HG03196 (cell line): ENCODE measurements around the gene MMS19.
"Not testable (repeated sequence)": the region's sequence is repeated elsewhere in the genome, so short reads cannot be mapped to it uniquely, and the experiment has no call there.

Experiments
- ATAC-seq: cut with Tn5 transposase; IDR thresholded peaks from one replicate; pipeline ENCODE4 v1.9.1; 2021; ENCODE audit not compliant: unreplicated experiment

Gene MMS19

GRCh38 chr10:97468781-97469180 is 29.4 kb downstream of the MMS19 start:
- ATAC-seq = not testable (repeated sequence)

GRCh38 chr10:97468162-97468561 is 30.1 kb downstream of the MMS19 start:
- ATAC-seq = no peak

GRCh38 chr10:97466755-97467154 is 31.5 kb downstream of the MMS19 start:
- ATAC-seq = no peak

GRCh38 chr10:97465982-97466381 is 32.2 kb downstream of the MMS19 start:
- ATAC-seq = no peak

- ATAC-seq = no peak
These were observed 34.0 kb downstream of the MMS19 start for GRCh38 chr10:97464226-97464625.

- no peak for ATAC-seq
These were observed 34.7 kb downstream of the MMS19 start for GRCh38 chr10:97463363-97464132.

GRCh38 chr10:97462309-97462708 is 35.9 kb downstream of the MMS19 start:
- ATAC-seq = no peak

GRCh38 chr10:97459933-97460332 is 38.3 kb downstream of the MMS19 start:
- ATAC-seq = no peak

GRCh38 chr10:97459111-97459510 is 39.1 kb downstream of the MMS19 start:
- no peak for ATAC-seq

GRCh38 chr10:97456686-97457065 is 41.5 kb downstream of the MMS19 start:
- no peak for ATAC-seq

- no peak for ATAC-seq
These were observed 42.1 kb downstream of the MMS19 start for GRCh38 chr10:97456034-97456685.

- ATAC-seq = no peak
These were observed 43.7 kb downstream of the MMS19 start for GRCh38 chr10:97454330-97455036.

GRCh38 chr10:97452352-97452751 is 45.9 kb downstream of the MMS19 start:
- no peak for ATAC-seq

GRCh38 chr10:97451605-97452004 is 46.6 kb downstream of the MMS19 start:
- ATAC-seq = no peak

GRCh38 chr10:97450828-97451227 is 47.4 kb downstream of the MMS19 start:
- no peak for ATAC-seq

- peak; percentile 93 for ATAC-seq
These were observed 52.2 kb downstream of the MMS19 start, which contains the start of the genes EXOSC1 and ZDHHC16 for GRCh38 chr10:97445722-97446639. EXOSC1 (minus strand) TSS chr10:97446006; CDS start chr10:97445985, 21 bp downstream. ZDHHC16 (plus strand) TSS chr10:97446175; CDS start chr10:97451676, 5,501 bp downstream.

- ATAC-seq = peak; percentile 2
These were observed 52.9 kb downstream of the MMS19 start for GRCh38 chr10:97445357-97445721.

- ATAC-seq = no peak
These were observed 54.0 kb downstream of the MMS19 start for GRCh38 chr10:97444212-97444611.

- no peak for ATAC-seq
These were observed 55.9 kb downstream of the MMS19 start for GRCh38 chr10:97442277-97442676.

GRCh38 chr10:97435211-97435610 is 63.0 kb downstream of the MMS19 start:
- ATAC-seq = no peak

GRCh38 chr10:97434557-97434956 is 63.7 kb downstream of the MMS19 start:
- no peak for ATAC-seq
